Pancreas (tissue), 10 donors: Measurements from ENCODE around the gene MYL12B. TPM values are rescaled to one million over a fixed set of nuclear protein-coding genes. Genes with fewer than 3 reads are reported as not detected.

ENCODE experiments used
- ATAC-seq, 4 donors: fragments of 200-7000 bp; cut with Tn5 transposase; one replicate each; pipeline versions ENCODE4 v1.8.0 to v1.9.1; 2020; ENCODE audit warnings: mild to moderate bottlenecking in 4 of 4, moderate library complexity in 4 of 4
- DNase-seq, 6 donors: peaks; one replicate each; pipeline ENCODE4 v3.0.0-alpha.2; 2020
- FAIRE-seq: peaks from 2 replicates; lab custom pipeline; 2012; peaks lifted over from hg19 to GRCh38; lab: Jason Lieb, UNC
- H3K27ac ChIP-seq, 4 donors: fragments of 200-600 bp; sonication (generic); 1 replicate in 3 of 4; 2 replicates in 1 of 4; pipeline versions ENCODE4 v1.5.0 to v1.8.0; 2020
- H3K27me3 ChIP-seq, 4 donors: fragments of 200-600 bp; one replicate each; pipeline ENCODE4 v1.8.0; 2021
- H3K36me3 ChIP-seq, 3 donors: fragments of 200-600 bp; sonication (generic) in 1 of 3; one replicate each; pipeline versions ENCODE4 v1.5.0 to v1.8.0; 2020 to 2021
- H3K4me1 ChIP-seq, 3 donors: fragments of 200-600 bp; one replicate each; pipeline ENCODE4 v1.8.0; 2021
- H3K4me3 ChIP-seq, 4 donors: fragments of 200-600 bp; sonication (generic) in 2 of 4; one replicate each; pipeline versions ENCODE4 v1.5.0 to v1.8.0; 2020 to 2021
- H3K9me3 ChIP-seq, 4 donors: fragments of 200-600 bp; one replicate each; pipeline ENCODE4 v1.8.0; 2021
- WGBS, 2 donors: extraction: QIAGEN DNeasy Blood & Tissue Kit; methylation state at CpG; one replicate each; pipeline ENCODE4 v1.1.7; 2013; 5-methylcytosine and 5-hydroxymethylcytosine counted together
- intact Hi-C, 3 donors: fragments of 100-400 bp; cut with DNase I; formaldehyde crosslinking; loops; one replicate each; pipeline versions ENCODE4 v1.11.1 to v1.14.2; 2022
- polyA plus RNA-seq, 2 donors: library from polyadenylated mRNA; stranded (reverse); fragments of 200-250 nt; gene quantifications; one replicate each; pipeline ENCODE4 v1.2.3, GENCODE V29; 2013
- total RNA-seq, 6 donors: library from RNA; stranded (reverse); fragmentation: NEBNext Ultra II Directional in 4 of 6; extraction: Animal tissue kit (Norgen Biotek cat#: 25700) in 4 of 6; gene quantifications; one replicate each; pipeline versions ENCODE4 v1.2.1 to v1.2.4, GENCODE V29; 2021 to 2023
- TF ChIP-seq, protein P1 (sequence below), 4 donors: fragments of 200-600 bp; sonication (generic) in 3 of 4; IDR thresholded peaks; one replicate each; pipeline versions ENCODE4 v1.5.0 to v1.8.0; 2021; ENCODE audit warnings: antibody characterized with exemption in 4 of 4
- donor health status: healthy with polysubstance abuse.
- donor health status: DM: no; HTN: no; CAD: no; lungs with moderate emphysema.
- donor health status: DM: no; HTN: no; CAD: no.
- donor health status: control.
- donor health status: control.
- donor health status: Bipolar disorder and iron deficiency.
- donor health status: DM: yes; HTN: yes; CAD: no.
- donor health status: DM: no; HTN: no; CAD: no.
- donor health status: DM: no; HTN: no; CAD: no.
- donor health status: DM: yes; HTN: yes; CAD: no.

The MYL12B gene
- total and polyA plus RNA-seq, 8 donors, result 63.0 to 208 (median 119) TPM

GRCh38 chr18:3319399-3319798, 57.5 kb downstream of the MYL12B start:
- TF ChIP-seq, protein P1, sequence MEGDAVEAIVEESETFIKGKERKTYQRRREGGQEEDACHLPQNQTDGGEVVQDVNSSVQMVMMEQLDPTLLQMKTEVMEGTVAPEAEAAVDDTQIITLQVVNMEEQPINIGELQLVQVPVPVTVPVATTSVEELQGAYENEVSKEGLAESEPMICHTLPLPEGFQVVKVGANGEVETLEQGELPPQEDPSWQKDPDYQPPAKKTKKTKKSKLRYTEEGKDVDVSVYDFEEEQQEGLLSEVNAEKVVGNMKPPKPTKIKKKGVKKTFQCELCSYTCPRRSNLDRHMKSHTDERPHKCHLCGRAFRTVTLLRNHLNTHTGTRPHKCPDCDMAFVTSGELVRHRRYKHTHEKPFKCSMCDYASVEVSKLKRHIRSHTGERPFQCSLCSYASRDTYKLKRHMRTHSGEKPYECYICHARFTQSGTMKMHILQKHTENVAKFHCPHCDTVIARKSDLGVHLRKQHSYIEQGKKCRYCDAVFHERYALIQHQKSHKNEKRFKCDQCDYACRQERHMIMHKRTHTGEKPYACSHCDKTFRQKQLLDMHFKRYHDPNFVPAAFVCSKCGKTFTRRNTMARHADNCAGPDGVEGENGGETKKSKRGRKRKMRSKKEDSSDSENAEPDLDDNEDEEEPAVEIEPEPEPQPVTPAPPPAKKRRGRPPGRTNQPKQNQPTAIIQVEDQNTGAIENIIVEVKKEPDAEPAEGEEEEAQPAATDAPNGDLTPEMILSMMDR (IDR thresholded peaks at IDR 0.05), result no peak
- no peaks in the 10 kb centered on the region for H3K36me3 ChIP-seq
- no peaks in the 10 kb centered on the region for H3K9me3 ChIP-seq
- intact Hi-C loops, result no loop called here
- DNase-seq (no peak), FAIRE-seq (no peak), ATAC-seq (no peak)
- H3K4me3 ChIP-seq, result no peak overlapping the region
- 68 to 77% methylated on average over 5 of the region's 5 CpGs for WGBS, 2 donors
- no peak overlapping the region for H3K27ac ChIP-seq
- no peaks in the 10 kb centered on the region for H3K4me1 ChIP-seq
- H3K27me3 ChIP-seq, result no peaks in the 10 kb centered on the region

GRCh38 chr18:3319894-3320454, 58.0 kb downstream of the MYL12B start:
- intact Hi-C loops, result no loop called here
- no peak for ATAC-seq
- no peaks in the 10 kb centered on the region for H3K27me3 ChIP-seq
- H3K27ac ChIP-seq, result no peak overlapping the region
- H3K36me3 ChIP-seq, result no peaks in the 10 kb centered on the region
- H3K9me3 ChIP-seq, result no peaks in the 10 kb centered on the region
- TF ChIP-seq, protein P1 (IDR thresholded peaks at IDR 0.05), result no peak
- 62 to 73% methylated on average over 2 of the region's 2 CpGs for WGBS, 2 donors
- no peaks in the 10 kb centered on the region for H3K4me1 ChIP-seq
- no peak overlapping the region for H3K4me3 ChIP-seq
- FAIRE-seq, result no peak
- no peak for DNase-seq

- H3K4me3 ChIP-seq, result no peak overlapping the region
- H3K9me3 ChIP-seq, result no peaks in the 10 kb centered on the region
- DNase-seq, result peak in 1 of 6 donors; percentile 26
- ATAC-seq, result peak in 1 of 4 donors; percentile 18
- 77 to 92% methylated on average over 3 of the region's 3 CpGs for WGBS, 2 donors
- TF ChIP-seq, protein P1 (IDR thresholded peaks at IDR 0.05), result no peak
- intact Hi-C loops, result no loop called here
- no peaks in the 10 kb centered on the region for H3K27me3 ChIP-seq
- no peaks in the 10 kb centered on the region for H3K4me1 ChIP-seq
- no peaks in the 10 kb centered on the region for H3K36me3 ChIP-seq
- H3K27ac ChIP-seq, result no peak overlapping the region
- no peak for FAIRE-seq
Observed at GRCh38 chr18:3321133-3321812, 59.3 kb downstream of the MYL12B start.

DNA sequence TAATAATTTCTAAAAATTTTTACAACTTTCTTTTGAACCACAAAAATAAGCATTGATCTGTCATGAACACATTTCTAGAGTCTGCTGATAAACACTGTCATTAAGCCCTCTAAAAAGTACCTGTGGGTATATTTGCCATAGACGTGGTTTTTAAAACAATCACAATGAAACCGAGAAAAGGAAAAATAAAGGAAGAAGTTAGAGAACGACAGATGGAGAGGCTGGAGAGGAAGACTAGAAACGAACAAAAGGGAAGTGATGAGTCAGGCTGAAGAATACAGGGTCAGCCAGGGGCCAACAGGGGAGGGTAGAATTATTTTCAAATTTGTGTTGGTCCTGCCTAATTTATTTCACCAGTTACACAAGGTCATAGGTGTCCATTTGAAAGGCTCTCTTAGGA, 62.0 kb downstream of the MYL12B start:
- intact Hi-C loops, result no loop called here
- H3K27me3 ChIP-seq, result no peaks in the 10 kb centered on the region
- H3K27ac ChIP-seq, result no peak overlapping the region
- 60 to 62% methylated on average over 4 of the region's 4 CpGs for WGBS, 2 donors
- DNase-seq (no peak), ATAC-seq (peak in 1 of 4 donors; percentile 30), FAIRE-seq (no peak)
- no peaks in the 10 kb centered on the region for H3K9me3 ChIP-seq
- H3K36me3 ChIP-seq, result no peaks in the 10 kb centered on the region
- H3K4me1 ChIP-seq, result no peaks in the 10 kb centered on the region
- no peak overlapping the region for H3K4me3 ChIP-seq
- TF ChIP-seq, protein P1 (IDR thresholded peaks at IDR 0.05), result no peak

Other genes with a start within 250 kb of the MYL12B start
- 10 to 100 TPM in 5 of 6 donors, 1 to 10 TPM in 1; 9.9 to 23.0 (median 13.7) TPM for gene LPIN2, start 249.0 kb upstream of the MYL12B start, total RNA-seq
- 1 to 10 TPM; 5.1 to 8.2 TPM for gene LPIN2, start 249.0 kb upstream of the MYL12B start, polyA plus RNA-seq
- 10 to 100 TPM in 4 of 6 donors, 1 to 10 TPM in 2; 4.7 to 16.8 (median 12.1) TPM for gene MYOM1, start 42.2 kb upstream of the MYL12B start, total RNA-seq
- 10 to 100 TPM; 14.3 to 18.2 TPM for gene MYOM1, start 42.2 kb upstream of the MYL12B start, polyA plus RNA-seq
- gene MYL12A, start 14.3 kb upstream of the MYL12B start, total RNA-seq, result 100 to 1,000 TPM in 5 of 6 donors, 10 to 100 TPM in 1; 89.6 to 203 (median 105) TPM
- 100 to 1,000 TPM; 125 to 157 TPM for gene MYL12A, start 14.3 kb upstream of the MYL12B start, polyA plus RNA-seq
- gene TGIF1, start 188.0 kb downstream of the MYL12B start, total RNA-seq, result 10 to 100 TPM; 12.8 to 40.7 (median 19.9) TPM
- gene TGIF1, start 188.0 kb downstream of the MYL12B start, polyA plus RNA-seq, result 10 to 100 TPM; 16.1 to 19.0 TPM